HG03575 (cell line): Measurements from ENCODE around the gene LRIG2.
"Not testable (repeated sequence)": the region's sequence is repeated elsewhere in the genome, so short reads cannot be mapped to it uniquely, and the experiment has no call there.

ENCODE experiments used
- ATAC-seq: cut with Tn5 transposase; IDR thresholded peaks from one replicate; pipeline ENCODE4 v1.9.1; 2021; ENCODE audit not compliant: unreplicated experiment, insufficient number of reproducible peaks, low FRiP score; ENCODE audit errors: extremely low read depth

LRIG2 gene

DNA sequence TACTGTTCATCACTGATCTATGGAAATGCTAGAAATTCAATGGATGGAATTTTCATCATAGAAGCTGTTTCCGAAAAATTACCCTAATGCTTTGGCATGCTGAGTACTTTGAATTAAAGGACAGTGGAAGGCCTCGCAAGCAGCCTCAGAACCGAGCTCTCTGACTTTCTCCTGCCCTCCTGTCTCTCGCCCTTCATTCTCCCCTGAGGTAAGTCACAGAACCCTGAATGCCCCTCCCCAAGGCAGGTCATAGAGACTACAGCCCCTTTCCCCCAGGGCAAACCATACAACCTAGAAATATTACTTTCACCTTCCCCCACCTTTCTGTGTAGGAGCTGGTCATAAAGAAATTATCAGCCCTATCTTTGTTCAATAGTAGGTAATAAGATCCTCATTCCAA, 74.8 kb downstream of the LRIG2 start:
- ATAC-seq = no peak

DNA sequence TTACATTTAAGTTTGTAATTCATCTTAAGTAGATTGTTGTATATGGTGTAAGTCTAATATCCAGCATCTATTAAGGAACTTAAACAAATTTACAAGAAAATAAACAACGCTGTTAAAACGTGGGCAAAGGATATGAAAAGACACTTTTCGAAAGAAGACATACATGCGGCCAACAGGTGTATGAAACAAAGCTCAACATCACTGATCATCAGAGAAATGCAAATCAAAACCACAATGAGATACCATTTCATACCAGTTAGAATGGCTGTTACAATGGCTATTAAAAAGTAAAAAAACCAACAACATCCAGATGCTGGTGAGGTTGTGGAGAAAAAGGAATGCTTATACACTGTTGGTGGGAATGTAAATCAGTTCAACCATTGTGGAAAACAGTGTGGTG, 77.5 kb downstream of the LRIG2 start:
- not testable (repeated sequence) for ATAC-seq

GRCh38 chr1:113153116-113153803, 80.3 kb downstream of the LRIG2 start:
- no peak for ATAC-seq

- ATAC-seq = no peak
Observed at GRCh38 chr1:113156368-113156767, 83.4 kb downstream of the LRIG2 start.

DNA sequence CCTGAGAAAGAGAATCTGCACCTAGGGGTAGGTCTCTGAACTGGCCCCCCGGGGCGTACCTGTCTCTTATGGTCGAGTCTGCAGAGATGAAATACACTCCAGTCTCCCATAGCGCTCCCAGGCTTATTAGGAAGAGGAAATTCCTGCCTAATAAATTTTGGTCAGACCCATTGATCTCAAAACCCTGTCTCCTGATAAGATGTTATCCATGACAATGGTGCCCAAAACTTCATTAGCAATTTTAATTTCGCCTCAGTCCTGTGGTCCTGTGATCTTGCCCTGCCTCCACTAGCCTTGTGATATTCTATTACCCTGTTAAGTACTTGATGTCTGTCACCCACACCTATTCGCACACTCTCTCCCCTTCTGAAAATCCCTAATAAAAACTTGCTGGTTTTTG, 85.7 kb downstream of the LRIG2 start:
- not testable (repeated sequence) for ATAC-seq

DNA sequence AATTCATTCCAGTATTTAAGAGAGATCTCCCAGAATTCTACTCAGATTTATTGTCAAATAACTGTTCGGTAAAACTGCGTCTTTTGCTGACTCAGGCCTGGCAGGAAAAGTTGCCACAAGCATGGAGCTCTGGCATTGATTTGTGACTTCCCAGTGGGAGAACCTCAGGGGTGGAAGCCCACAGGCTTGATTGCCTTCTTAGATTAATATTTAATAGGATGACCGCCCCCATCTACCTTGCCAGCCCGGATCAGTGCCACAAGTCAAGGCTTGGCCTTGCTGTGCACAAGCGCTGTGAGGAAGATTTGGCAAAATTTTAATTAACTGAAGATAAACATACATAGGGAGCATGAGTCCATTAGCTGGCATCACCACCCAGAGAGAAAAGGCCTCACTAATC, 93.5 kb downstream of the LRIG2 start:
- ATAC-seq = no peak

DNA sequence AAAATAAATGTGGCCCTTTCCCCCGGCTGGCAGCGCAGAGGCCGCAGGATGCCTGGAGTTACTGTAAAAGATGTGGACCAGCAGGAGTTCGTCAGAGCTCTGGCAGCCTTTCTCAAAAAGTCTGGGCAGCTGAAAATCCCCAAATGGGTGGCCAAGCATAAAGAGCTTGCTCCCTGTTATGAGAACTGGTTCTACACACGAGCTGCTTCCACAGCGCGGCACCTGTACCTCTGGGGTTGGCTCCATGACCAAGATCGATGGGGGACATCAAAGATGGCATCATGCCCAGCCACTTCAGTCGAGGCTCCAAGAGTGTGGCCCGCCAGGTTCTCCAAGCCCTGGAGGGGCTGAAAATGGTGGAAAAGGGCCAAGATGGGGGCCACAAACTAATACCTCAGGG, 95.9 kb downstream of the LRIG2 start:
- ATAC-seq = no peak

DNA sequence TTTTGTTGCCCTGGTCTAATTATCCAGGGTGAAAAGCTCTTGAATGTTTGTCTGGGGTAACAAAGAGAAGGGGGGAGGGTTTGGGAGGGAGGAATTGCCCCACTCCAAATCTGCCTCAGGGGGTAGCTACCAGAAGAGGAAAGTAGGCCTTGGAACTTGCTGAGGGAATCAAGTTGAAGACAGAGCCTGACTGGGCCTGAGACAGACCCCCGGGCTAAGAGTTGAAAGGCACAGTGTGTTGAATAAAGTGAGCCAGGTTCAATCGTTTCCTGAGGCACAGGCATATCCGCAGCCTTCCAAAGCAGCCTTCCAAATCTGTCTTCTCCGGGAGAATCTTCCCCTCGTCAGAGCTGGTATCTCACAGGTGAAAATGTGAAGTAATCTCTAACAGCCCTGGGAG, 96.6 kb downstream of the LRIG2 start:
- ATAC-seq = no peak

- ATAC-seq = no peak
Observed at GRCh38 chr1:113170519-113170918, 97.5 kb downstream of the LRIG2 start.

DNA sequence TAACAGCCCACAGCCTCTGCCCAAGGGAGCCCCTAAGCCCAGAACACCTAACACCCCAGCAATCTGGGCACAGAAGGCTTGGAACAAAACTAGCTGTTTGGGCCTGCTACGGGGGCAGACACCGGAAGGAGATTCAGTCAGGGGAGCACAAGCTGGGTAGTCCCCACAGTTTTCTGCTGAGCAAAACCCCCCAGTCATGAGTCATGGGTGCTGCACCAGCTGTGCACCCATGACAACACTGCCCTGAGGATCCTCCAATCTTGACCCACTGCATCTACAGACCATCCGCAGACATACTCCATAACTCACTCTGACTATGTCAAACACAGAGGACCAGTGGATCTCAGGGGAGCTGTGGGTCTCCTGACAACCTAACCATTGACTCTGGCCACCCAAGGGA, 105.1 kb downstream of the LRIG2 start:
- no peak for ATAC-seq

- no peak for ATAC-seq
Observed at GRCh38 chr1:113178522-113178921, 105.5 kb downstream of the LRIG2 start.
